GM12878 (cell line): ENCODE data around the gene SRCAP.

Source experiments
- EED ChIP-seq: sonication (generic); IDR thresholded peaks from 2 replicates; pipeline ENCODE4 v1.6.1; 2016; ENCODE audit warnings: antibody characterized with exemption, low read depth
- EP300 ChIP-seq, 2 experiments: fragments of 150-350 bp in 1 of 2; IDR thresholded peaks; 2 replicates each; pipeline ENCODE4 v1.6.1; 2011 to 2012; ENCODE audit warnings: low read depth in 2 of 2, low read length in 2 of 2, borderline replicate concordance in 1 of 2, improper control_type of control experiment in 1 of 2, inconsistent platforms in 1 of 2; ENCODE audit not compliant: control insufficient read depth in 1 of 2
- POLR2AphosphoS5 ChIP-seq: IDR thresholded peaks from 2 replicates; pipeline ENCODE4 v1.6.1; 2011; ENCODE audit warnings: mild to moderate bottlenecking, low read length, inconsistent platforms
- POU2F2 ChIP-seq: IDR thresholded peaks from 3 replicates; pipeline ENCODE4 v1.6.1; 2011; ENCODE audit warnings: low read depth, mild to moderate bottlenecking, low read length, borderline replicate concordance

DNA sequence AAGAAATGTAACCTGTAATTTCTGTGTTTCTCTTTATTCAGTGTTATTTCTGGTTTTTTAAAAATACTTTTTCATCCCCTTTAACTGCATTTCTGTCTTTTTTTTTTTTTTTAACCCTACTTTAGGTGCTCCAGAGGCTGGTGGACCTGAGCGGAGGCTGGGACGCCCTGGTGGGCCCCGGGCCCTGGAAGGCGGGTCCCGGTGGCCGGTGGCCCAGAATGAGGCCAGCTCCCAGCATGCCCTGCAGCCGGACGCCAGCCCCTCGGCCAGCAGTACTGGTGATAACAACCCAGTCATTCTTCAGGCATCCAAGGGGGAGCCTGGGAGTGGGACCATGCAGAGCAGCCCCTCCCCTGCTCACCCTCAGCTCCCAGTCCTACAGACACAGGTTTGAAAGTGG is 1.5 kb downstream of the SRCAP start:
- no peak for TF ChIP-seq POU2F2
- no peak for TF ChIP-seq EP300 (IDR thresholded peaks at IDR 0.05; ENCODE audit: borderline replicate concordance in 1 of 2, control insufficient read depth in 1 of 2, low read depth in 2 of 2, low read length in 2 of 2)
- TF ChIP-seq EED: no peak
- TF ChIP-seq POLR2AphosphoS5: no peak
